SKM-1 (cell line): Measurements from ENCODE around the gene CALY.
"Not testable (repeated sequence)": the region's sequence is repeated elsewhere in the genome, so short reads cannot be mapped to it uniquely, and the experiment has no call there.

Source experiments
- DNase-seq: peaks from one replicate; lab custom pipeline; 2025; ENCODE audit not compliant: unreplicated experiment; lab: John Stamatoyannopoulos, UW

CALY gene

GRCh38 chr10:133329491-133330202 lies 7.0 kb downstream of the CALY start:
- DNase-seq = peak; percentile 71

- DNase-seq = no peak
Observed at GRCh38 chr10:133328358-133329343, 8.0 kb downstream of the CALY start.

GRCh38 chr10:133327651-133328357 lies 8.9 kb downstream of the CALY start:
- DNase-seq = no peak

GRCh38 chr10:133326745-133327650 lies 9.7 kb downstream of the CALY start:
- DNase-seq = no peak

- DNase-seq = no peak
Observed at GRCh38 chr10:133326223-133326551, 10.5 kb downstream of the CALY start.

GRCh38 chr10:133325440-133326222 lies 11.1 kb downstream of the CALY start:
- no peak for DNase-seq

GRCh38 chr10:133324857-133325260 lies 11.8 kb downstream of the CALY start:
- no peak for DNase-seq

- DNase-seq = no peak
Observed at GRCh38 chr10:133324198-133324792, 12.4 kb downstream of the CALY start.

GRCh38 chr10:133322064-133322709 lies 14.5 kb downstream of the CALY start:
- not testable (repeated sequence) for DNase-seq

- DNase-seq = not testable (repeated sequence)
Observed at GRCh38 chr10:133320852-133321422, 15.8 kb downstream of the CALY start.

GRCh38 chr10:133318494-133319127 lies 18.1 kb downstream of the CALY start:
- DNase-seq = peak; percentile 26

GRCh38 chr10:133316732-133317131 lies 20.0 kb downstream of the CALY start:
- no peak for DNase-seq

- no peak for DNase-seq
Observed at GRCh38 chr10:133316266-133316665, 20.4 kb downstream of the CALY start.

- DNase-seq = no peak
Observed at GRCh38 chr10:133315847-133316246, 20.8 kb downstream of the CALY start.

- no peak for DNase-seq
Observed at GRCh38 chr10:133314911-133315310, 21.8 kb downstream of the CALY start.

- DNase-seq = no peak
Observed at GRCh38 chr10:133313192-133313591, 23.5 kb downstream of the CALY start.

- no peak for DNase-seq
Observed at GRCh38 chr10:133312769-133313145, 23.9 kb downstream of the CALY start.
